T follicular helper cell (primary cell): ENCODE measurements around the gene EXOC3.
"Not testable (repeated sequence)": the region's sequence is repeated elsewhere in the genome, so short reads cannot be mapped to it uniquely, and the experiment has no call there.

Experiments used
- DNase-seq: peaks from one replicate; pipeline ENCODE4 v3.0.0-alpha.2; 2020; ENCODE audit warnings: low read depth

Gene EXOC3

DNA sequence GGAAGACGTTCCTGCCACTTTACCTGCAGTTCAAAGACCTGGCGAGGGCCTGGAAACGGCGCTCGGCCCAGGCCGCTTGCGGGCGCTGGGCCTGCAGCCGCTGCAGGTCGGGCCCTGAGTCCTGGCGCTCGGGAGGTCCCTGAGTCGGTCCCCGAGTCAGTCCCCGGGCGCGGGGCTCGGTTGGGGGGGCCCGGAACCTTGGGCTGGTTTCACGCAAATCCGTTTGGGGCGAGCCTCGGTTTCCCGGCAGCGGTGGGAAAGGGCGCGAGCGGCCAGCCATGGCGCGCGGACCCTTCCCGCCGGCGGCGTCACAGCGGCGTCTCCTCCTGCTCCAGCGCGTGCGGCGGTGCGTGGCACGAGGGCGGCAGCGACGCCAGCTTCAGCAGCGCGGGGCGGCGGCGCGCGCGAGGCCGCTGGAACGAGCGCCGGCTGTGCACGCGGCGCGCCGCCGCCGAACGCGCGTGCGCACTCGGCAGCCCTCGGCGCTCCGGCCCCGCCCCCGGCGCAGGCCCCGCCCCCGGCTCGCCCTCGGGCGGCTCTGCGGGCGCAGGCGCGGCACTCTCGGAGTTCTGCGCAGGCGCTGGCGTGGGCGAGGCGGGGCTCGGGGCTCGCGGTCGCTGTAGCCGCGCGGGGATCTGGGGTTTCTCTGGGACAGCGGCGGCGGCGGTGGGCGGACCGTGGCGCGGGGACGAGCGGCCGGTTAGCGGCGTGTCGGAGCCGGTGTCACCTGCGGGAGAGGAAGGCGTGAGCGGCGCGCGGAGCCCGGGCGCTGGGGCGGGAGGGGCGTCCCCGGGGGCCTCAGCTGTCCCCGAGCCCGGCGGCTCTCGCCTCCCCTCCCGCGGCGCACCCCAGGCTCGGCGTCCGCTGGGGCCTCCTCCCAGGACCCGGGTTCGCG, 29.9 kb downstream of the EXOC3 start:
- DNase-seq, result peak; percentile 85

DNA sequence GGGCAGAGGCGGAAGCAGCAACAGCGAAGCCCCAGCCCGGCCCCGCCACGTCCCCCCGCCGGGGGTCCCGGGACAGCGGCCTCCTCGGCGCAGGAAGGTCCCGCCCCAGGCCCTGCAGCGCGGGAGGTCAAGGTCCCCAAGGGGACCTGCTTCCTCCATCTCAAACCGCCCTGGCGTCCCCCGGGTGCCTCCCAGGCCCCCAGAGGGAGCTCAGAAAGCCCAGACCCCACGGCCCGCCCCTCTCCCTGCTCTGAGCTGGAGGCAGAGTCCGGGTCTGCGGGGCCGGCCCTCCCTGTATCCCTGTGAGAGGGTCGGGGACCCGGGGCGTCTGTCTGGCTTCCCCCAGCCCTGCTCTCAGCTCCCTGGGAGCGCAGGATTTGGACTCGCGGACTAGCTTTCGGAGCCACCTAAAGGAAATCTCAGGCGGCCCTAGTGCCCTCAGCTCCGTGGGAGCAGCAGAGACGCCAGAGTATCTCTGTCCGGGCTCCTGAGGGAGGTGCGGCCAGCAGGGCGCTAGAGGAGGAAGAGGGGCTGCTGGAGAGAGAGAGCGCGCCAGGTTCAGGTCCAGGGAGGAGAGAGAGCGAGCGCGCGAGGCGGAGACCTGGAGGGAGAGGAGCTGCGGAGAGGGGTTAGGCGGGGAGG, 30.7 kb downstream of the EXOC3 start:
- DNase-seq, result no peak

DNA sequence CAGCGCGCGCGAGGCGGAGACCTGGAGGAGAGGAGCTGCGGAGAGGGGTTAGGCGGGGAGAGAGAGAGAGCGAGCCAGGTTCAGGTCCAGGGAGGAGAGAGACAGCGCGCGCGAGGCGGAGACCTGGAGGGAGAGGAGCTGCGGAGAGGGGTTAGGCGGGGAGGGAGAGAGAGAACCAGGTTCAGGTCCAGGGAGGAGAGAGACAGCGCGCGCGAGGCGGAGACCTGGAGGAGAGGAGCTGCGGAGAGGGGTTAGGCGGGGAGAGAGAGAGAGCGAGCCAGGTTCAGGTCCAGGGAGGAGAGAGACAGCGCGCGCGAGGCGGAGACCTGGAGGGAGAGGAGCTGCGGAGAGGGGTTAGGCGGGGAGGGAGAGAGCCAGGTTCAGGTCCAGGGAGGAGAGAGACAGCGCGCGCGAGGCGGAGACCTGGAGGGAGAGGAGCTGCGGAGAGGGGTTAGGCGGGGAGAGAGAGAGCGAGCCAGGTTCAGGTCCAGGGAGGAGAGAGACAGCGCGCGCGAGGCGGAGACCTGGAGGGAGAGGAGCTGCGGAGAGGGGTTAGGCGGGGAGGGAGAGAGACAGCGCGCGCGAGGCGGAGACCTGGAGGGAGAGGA, 31.4 kb downstream of the EXOC3 start:
- not testable (repeated sequence) for DNase-seq

DNA sequence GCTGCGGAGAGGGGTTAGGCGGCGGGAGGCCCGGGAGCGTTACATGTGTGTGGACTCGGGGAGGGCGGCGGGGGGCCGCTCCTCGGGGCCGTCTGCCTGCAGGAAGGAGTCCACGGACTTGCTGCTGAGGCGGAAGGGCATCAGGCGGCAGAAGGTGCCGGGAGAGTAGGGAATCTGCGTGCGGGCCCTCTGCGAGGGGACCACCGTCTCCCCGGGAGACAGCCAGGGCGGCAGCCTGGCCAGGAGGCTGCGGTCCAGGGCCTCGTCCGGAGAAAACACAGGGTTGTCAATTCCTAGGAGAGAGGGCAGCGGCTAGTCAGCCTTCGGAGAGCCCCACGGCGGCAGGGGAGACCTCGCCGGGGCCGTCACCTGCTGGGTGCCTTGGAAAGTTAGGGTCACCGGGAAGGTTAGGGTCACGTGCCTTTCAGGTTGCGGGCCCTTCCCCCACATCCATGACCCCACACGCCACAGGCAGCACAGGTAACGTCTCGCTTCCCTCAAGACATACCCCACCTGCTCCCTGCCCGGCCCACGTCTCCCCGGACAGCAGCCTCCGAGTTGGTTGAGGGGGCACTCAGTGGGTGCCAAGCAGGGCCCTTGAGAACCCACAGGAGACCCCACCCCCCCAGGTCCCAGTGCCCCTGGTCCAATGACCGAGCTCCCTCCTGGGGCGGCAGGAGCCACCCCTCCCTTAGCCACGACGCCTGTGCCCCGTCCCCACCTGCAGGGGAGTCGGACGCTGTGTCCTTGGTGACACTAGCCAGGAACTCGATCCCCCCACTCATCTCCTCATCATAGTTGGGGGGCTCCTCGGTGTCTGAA, 32.1 kb downstream of the EXOC3 start:
- no peak for DNase-seq

DNA sequence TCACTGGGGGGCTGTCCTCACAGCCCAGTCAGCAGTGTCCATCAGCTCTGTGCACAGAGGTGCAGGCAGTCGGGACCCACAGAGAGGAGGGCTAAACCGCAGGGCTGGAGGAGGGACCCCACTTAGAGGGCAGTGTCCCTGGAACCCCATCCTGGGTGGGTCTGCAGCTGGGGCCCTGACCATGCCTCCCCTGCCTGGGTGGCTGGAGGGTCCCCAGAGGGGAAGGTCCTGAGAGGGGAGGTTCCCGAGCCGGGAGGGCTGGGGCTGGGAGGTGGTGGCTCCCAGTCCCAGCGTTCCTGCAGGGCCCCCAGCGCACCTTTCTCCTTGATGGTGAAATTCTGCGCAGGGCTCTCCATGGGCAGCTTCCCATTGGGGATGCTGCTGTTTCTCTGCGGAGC, 32.7 kb downstream of the EXOC3 start:
- no peak for DNase-seq

DNA sequence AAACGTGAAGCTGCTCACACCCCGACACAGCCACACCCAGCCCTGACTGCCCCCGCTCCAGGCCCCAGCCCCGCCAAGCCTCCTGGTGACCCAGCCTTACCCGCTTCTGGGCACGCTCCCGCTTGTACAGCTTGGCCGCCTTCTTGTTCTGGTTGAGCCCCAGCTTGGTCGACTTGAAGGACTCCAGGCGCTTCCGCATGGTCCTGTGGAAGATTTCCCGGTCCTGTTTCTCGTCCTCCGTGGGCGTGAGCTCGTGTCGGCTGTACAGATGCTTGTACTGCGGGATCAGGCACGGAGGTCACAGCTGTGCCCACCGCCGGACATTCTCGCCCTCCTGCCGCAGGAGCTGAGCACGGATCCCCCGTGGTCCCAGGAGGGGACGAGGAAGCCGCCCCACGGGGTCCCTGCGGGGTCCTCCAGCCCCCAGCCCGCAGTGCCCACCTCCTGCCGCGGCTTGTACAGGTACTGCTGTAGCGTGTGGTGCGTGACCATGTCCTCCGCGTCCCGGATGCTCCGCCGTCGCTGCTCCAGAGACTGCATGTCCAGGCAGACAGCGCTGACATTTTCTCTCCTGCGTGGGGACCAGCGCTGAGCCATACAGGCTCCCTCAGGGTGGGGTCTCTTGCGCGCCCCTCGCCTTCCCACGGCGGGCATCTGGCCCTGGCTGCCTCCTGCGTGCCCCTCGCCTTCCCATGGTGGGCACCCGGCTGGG, 33.3 kb downstream of the EXOC3 start:
- no peak for DNase-seq

DNA sequence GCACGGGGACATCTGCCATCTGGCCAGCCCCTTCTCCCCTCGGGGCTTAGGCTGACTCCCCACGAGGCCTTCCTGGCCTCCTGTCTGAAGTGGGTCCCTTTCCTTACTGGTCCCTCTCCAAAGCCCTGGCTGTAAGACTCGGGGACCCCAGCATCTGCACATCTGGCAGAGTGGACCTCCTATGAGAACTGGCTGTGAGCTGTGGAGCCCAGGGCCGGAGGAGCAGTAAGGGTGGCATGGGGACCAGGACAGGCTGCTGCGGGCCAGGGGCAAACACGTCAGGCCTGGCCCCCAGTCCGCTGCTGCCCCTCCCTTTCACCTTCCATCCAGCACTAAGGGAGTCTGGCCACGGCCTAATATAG, 33.8 kb downstream of the EXOC3 start:
- no peak for DNase-seq

DNA sequence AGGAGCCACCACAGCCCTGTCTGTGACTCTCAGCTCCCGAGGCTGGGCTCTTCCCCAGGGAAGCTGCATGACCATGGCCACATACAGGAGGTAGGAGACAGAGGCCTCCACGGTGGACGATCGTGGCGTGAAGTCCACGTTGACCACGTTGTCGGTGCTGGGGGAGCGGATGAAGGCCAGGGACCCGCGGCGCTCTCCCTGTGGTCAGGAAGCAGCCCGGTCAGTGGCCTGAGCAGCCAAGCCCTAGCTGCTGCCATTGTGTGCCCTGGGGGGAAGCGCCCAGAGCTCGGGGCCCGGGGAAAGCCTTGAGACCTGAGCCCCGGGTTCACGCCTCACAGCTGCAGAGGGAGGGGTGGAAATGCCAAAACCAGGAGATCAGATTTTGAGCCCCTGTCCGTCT, 34.3 kb downstream of the EXOC3 start:
- DNase-seq, result no peak

DNA sequence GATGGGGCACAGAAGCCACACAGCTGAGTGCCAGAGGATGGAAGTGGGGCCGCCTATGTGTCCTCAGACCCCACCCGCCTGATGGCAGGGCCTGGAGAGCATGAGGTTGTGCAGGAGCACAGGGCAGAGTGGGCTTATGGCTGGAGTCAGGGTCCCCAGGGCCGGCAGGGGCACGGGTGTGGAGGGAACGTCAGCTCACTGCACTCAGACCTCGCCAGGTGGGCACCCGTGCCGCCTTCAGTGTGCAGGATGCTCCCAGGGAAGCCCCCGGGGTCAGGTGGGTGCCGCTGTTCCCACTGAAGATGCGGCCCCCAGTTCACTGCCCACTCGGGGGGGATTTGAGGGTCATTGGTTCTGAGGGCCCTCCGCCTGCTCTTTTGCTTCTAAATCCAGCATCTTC, 34.9 kb downstream of the EXOC3 start:
- no peak for DNase-seq

DNA sequence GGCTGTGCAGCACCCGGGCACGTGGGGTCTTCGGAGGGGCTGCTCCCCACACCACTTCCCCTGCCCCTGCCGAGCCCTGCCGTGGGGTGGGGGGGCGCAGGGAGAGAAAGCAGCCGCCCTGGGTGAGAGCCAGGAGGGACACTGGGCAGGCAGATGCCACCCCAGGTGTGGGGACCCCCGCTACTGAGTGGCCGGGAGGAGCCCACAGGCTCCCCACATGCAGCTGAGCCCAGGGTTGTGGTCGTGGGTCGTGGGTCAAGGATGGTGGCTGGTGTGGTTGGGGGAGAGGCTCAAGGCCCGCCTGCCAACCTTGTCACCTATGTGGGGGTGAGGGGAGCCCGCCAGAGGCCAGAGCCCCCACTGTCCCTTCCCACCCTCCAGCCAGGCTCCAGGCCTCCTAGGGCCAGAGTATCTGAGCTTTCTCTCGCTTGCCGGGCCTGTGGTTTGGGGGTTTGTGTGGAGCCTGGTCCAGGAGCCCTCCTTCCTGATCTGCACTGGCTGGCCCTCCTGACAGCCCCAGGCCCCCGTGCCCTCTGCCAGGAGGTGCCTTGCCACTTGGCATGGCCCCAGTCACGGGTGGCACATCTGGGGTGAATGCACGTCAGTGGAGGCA, 35.5 kb downstream of the EXOC3 start:
- DNase-seq, result no peak

DNA sequence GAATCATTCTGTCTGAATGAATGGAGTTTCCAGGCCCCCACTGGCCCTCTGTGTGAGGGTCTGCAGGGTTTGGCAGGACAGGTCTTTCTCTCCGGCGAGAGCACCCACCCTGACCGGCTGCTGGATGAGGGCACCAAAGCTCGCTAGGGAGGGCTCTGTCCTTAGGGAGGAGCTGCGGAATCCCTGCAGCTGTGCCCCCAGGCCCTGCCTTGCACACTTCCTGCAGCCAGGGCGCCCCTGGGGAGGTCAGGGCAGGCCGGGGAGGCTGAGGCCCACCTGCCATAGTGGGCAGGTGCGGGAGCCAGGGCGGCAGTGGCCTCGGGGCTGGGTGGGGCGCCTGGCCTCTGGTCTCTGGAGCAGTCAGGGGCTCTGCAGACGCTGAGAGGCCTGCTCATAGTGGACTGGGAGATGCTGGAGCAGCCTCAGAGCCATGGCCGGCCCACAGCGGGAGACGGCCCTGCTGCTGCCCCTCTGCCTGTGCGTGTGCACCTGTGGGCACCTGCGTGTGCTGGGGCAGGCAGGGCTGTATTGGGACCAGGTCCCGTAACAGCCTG, 36.1 kb downstream of the EXOC3 start:
- no peak for DNase-seq

DNA sequence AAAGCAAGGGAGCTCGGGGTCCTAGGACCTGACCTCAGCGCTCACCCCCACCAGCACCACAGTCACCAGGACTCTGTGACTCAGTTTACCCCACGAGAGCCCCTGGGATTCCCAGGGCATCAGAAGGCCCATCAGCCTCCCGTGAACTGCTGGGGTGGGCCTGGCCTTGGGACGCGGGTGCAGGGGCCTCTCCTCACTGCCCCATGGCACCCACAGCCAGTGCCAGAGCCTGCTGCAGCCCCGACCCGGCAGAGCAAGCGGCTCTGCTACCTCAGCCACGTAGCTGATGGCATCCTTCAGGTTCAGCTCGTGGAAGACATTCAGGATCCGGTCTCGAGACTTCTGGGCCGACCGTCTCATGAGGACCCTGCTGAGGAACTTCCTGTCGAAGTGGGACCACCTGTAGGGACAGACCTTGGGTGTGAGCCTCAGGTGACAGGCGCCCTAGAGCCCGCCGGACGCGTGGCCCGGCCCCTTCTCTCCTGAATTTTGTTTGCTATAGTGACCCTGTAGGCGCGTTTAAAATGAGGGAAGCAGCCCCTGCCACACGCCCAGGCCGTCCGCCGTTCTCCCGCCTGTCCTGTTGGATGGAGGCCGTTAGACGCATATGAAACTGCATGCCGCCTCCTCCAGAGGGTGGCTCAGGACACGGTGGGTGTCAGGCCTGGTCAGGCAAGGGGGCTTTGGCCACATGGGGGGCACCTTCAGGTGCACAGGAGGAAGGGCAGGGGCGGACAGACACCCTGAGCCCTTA, 36.8 kb downstream of the EXOC3 start:
- no peak for DNase-seq

DNA sequence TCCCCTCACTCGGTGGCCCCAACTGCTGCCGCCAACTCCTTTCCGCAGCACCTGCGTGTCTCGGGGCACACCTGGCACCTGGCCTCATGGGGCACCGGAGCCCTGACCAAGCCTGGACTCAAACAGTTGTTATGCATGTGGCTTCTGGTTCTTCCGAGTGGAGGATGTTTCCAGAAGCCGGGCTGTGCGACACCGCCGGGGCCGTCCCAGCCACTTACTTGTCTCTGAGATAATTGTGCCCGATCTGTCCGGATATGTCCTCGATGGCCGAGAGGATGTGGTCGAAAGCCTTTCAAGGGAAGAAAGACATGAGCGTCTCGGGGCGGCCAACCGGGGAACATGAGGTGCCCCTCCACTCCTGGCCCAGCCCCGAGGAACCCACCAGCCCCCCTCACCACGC, 38.4 kb downstream of the EXOC3 start:
- no peak for DNase-seq

DNA sequence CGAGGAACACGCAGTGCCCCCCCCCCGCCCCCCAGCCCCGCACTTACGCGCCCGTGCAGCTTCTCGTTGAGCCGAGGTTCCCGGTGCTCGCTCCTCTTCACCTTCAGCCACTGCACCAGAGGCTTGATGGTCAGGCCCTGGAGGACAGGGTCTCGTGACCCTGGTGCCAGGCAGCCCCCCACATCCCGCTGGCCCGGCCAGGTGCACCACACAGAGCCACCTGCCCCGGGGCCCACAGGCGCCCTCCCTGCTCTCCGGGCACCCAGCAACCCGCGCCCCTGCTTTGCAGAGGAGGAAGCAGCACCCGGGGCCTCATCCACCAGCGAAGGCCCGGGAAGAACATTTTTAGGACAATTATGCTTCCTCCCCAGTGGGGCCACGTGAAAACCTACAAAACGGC, 39.0 kb downstream of the EXOC3 start:
- no peak for DNase-seq

DNA sequence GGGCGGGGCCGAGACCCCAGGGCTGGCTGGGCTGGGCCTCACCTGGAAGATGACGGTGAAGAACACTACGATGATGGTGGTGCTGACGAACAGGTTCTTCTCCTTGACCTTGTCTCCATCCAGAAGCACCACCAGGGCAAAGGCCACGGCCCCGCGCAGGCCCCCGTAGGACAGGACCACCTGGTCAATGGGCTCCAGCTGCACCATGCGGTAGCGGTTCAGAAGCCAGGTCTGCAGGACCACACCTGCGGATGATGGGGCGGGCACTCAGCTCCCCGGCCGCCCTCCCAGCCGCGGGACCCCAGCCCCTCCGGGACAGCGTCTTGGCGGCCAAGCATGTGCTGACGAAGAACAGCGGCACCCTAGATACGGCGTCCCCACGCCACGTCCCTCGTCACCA, 39.5 kb downstream of the EXOC3 start:
- DNase-seq, result no peak

DNA sequence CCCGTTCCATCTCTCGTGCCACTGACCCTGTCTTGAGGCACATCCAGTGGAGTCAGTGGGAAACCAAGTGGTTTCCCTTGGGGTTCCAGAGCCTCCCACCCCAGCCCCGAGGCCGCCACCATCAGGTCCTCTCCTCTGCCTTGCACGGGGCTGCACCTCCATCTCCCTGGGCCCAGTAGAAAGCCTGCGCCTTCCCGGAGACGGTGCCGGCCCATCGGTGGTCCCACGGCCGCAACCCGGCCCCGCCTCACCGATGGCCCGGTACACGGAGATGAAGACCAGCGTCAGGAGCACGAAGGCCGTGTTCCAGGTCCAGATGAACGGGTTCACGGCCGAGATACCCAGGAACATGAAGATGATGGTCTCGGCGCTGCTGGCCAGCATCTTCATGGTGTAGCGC, 40.0 kb downstream of the EXOC3 start:
- no peak for DNase-seq

DNA sequence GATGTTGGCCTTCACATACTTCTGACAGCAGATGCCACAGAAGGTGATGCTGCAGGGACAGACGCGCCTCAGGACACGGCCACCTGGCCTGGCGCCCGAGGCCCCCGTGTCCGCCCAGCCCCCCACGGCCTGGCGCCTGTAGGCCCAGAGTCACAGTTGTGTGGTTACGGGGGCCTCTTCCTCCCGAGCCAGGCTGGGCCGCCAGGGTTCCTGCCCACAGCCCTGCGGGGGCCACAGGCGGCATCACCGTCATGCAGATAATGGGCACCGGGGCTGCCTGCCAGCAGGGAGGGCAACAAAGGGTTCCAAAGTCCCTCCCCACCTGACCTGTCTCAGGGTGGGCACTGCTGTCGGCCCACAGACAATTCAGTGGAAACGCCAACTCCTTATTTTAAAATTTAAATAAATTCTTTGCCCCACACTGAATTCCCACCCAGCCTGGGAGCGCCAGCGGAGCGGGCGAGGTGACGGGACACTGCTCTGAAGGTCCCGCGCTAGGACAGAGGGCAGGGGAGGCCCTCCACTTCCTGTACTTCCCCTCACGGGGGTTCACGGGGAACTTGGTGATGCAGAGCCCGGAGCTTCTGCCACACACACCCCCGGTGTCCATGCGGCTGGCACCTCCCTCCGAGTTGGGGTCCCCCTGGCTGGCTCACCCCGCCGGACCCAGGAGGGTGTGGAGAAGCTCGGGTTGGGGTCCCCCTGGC, 40.6 kb downstream of the EXOC3 start:
- no peak for DNase-seq

DNA sequence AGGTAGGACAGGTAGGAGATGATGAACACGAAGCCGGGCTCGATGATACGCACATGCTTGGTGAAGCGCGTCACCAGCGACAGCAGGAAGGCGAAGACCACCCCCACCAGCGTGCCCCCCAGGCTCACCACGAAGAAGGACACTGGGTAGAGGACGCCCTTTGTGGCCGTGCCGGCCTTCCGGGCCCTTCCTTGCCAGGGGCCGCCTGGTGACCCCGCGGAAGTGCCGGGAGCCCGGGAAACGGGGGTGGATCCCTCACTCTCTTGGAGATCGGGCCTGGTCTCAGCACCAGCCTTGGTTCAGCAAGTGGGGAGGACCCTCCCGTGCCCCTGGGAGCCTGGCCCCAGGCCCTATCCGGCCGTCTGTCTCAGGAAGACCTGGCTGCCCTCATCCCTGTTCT, 41.6 kb downstream of the EXOC3 start:
- no peak for DNase-seq

DNA sequence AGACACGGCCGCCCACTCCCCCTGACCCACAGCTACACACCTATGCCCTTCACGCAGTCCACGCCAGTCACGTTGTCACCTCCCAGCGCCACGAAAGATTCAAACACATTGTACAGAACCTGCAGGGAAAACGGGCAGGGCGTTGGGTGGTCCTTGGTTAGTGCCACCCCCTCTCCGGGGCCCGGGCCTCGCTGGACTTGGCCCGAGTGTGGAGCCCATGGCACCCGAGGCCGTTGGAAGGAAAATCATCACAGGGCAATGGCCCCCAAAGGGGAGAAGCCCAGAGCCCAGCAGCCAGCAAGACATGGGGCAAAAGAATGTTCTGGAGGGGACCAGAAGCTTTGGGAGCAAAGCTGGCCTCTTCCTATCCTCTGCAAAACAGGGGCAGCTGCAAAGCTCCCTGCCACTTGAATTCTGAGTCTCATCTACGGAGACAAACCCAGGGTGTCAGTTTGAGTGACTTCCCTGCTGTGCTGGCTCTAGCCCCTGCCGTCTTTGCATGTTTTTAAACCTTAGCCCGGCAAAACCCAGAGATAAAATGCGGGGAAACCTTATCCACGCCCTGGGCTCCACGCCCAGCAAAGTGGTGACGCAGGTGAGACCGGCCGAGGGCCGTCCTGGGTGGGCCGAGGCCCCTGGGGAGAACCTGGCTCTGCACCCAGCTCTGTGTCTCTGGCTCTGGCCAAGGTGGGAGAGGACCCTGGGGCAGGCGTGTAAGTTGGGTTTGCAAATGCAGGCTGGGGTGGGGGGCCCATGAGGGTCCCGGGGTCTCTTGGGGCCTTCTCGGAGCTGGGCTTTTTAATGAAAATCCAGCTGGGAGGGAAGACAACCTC, 42.4 kb downstream of the EXOC3 start:
- DNase-seq, result no peak
